Measurements from ENCODE around the gene VEGFA. TPM values are rescaled to one million over a fixed set of nuclear protein-coding genes. Genes with fewer than 3 reads are reported as not detected.

Gene VEGFA
- total and polyA plus RNA-seq, 9 donors = 19.2 to 123 (median 44.7) TPM

DNA sequence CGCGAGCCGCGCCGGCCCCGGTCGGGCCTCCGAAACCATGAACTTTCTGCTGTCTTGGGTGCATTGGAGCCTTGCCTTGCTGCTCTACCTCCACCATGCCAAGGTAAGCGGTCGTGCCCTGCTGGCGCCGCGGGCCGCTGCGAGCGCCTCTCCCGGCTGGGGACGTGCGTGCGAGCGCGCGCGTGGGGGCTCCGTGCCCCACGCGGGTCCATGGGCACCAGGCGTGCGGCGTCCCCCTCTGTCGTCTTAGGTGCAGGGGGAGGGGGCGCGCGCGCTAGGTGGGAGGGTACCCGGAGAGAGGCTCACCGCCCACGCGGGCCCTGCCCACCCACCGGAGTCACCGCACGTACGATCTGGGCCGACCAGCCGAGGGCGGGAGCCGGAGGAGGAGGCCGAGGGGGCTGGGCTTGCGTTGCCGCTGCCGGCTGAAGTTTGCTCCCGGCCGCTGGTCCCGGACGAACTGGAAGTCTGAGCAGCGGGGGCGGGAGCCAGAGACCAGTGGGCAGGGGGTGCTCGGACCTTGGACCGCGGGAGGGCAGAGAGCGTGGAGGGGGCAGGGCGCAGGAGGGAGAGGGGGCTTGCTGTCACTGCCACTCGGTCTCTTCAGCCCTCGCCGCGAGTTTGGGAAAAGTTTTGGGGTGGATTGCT, 1.3 kb downstream of the VEGFA start:
- TF ChIP-seq, protein P1, sequence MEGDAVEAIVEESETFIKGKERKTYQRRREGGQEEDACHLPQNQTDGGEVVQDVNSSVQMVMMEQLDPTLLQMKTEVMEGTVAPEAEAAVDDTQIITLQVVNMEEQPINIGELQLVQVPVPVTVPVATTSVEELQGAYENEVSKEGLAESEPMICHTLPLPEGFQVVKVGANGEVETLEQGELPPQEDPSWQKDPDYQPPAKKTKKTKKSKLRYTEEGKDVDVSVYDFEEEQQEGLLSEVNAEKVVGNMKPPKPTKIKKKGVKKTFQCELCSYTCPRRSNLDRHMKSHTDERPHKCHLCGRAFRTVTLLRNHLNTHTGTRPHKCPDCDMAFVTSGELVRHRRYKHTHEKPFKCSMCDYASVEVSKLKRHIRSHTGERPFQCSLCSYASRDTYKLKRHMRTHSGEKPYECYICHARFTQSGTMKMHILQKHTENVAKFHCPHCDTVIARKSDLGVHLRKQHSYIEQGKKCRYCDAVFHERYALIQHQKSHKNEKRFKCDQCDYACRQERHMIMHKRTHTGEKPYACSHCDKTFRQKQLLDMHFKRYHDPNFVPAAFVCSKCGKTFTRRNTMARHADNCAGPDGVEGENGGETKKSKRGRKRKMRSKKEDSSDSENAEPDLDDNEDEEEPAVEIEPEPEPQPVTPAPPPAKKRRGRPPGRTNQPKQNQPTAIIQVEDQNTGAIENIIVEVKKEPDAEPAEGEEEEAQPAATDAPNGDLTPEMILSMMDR (IDR thresholded peaks at IDR 0.05) = peak in 1 of 3 donors; percentile 29
- TF ChIP-seq EP300 (IDR thresholded peaks at IDR 0.05) = no peak
- TF ChIP-seq POLR2A (IDR thresholded peaks at IDR 0.05) = peak; percentile 22
- peak; percentile 61 to 79 (median 78) for DNase-seq
- intact Hi-C loops (cut with DNase I) = loop anchor here in 2 of 4 donors (5.0 kb wide), 1 partner anchor 104 kb away; no protein-coding TSS in a partner anchor
- Histone ChIP-seq H3K9me3 (no peaks in the 10 kb centered on the region), H3K36me3 (no peaks in the 10 kb centered on the region), H3K27ac (peak overlapping the region; percentile 74 to 76), H3K27me3 (no peaks in the 10 kb centered on the region), H3K4me1 (ENCODE audit: insufficient read depth) (peaks cover 19% of the 10 kb centered on the region), H3K4me3 (peak overlapping the region; percentile 78)
- WGBS, 3 donors = 0 to 1% (median 0%) methylated on average over 17 to 66 of the region's 66 CpGs

GRCh38 chr6:43771858-43772680, 2.1 kb downstream of the VEGFA start:
- Histone ChIP-seq H3K27me3 (no peaks in the 10 kb centered on the region), H3K9me3 (no peaks in the 10 kb centered on the region), H3K27ac (peak overlapping the region; percentile 74 to 76), H3K4me1 (ENCODE audit: insufficient read depth) (peaks cover 19% of the 10 kb centered on the region), H3K4me3 (peak overlapping the region; percentile 78), H3K36me3 (no peaks in the 10 kb centered on the region)
- TF ChIP-seq EP300 (IDR thresholded peaks at IDR 0.05) (no peak), POLR2A (IDR thresholded peaks at IDR 0.05) (no peak)
- TF ChIP-seq, protein P1 (IDR thresholded peaks at IDR 0.05) = no peak
- WGBS, 3 donors = 4 to 7% (median 6%) methylated on average over 26 to 48 of the region's 48 CpGs
- intact Hi-C loops (cut with DNase I) = loop anchor here in 2 of 4 donors (5.0 kb wide), 1 partner anchor 105 kb away; no protein-coding TSS in a partner anchor
- peak in 4 of 5 donors; percentile 67 to 82 (median 80) for DNase-seq

- no peak overlapping the region for H3K27ac ChIP-seq
- DNase-seq = peak in 2 of 5 donors; percentile 46 to 47
- peak overlapping the region; percentile 78 for H3K4me3 ChIP-seq
- TF ChIP-seq EP300 (IDR thresholded peaks at IDR 0.05) (no peak), POLR2A (IDR thresholded peaks at IDR 0.05) (no peak)
- TF ChIP-seq, protein P1 (IDR thresholded peaks at IDR 0.05) = no peak
- H3K9me3 ChIP-seq = no peaks in the 10 kb centered on the region
- H3K36me3 ChIP-seq = no peaks in the 10 kb centered on the region
- H3K27me3 ChIP-seq = no peaks in the 10 kb centered on the region
- 22 to 55% (median 32%) methylated on average over 7 of the region's 7 CpGs for WGBS, 3 donors
- H3K4me1 ChIP-seq (ENCODE audit: insufficient read depth) = peaks cover 19% of the 10 kb centered on the region
- intact Hi-C loops (cut with DNase I) = loop anchor here in 2 of 4 donors (5.0 kb wide), 1 partner anchor 105 kb away; no protein-coding TSS in a partner anchor
These were observed 2.7 kb downstream of the VEGFA start for GRCh38 chr6:43772681-43773049.
